Measurements from ENCODE around the gene ERCC5. TPM values are rescaled to one million over a fixed set of nuclear protein-coding genes. Genes with fewer than 3 reads are reported as not detected.

The ERCC5 gene
- total RNA-seq, 4 donors from 2014 or later: 47.1 to 113 (median 85.1) TPM

DNA sequence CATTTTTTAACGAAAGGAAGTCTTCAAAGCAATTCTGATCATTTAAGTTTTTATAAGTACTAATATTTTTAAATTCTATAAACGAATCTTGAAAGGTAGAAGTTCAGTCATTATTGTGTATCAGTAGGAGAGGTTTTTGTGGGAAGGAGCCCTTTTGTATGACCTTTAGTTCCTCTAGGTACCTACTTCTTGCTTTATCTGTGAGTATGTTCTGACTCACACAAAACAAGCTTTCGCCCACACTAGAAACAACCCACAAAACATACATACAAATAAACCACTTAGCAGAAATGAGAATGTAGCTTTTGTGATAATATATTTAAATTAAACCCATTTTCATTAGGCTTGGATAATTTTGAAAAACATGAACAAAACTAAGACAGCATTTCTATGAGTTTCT, 27.8 kb downstream of the ERCC5 start:
- TF ChIP-seq EP300 (IDR thresholded peaks at IDR 0.05) (no peak), POLR2A (IDR thresholded peaks at IDR 0.05) (no peak)
- TF ChIP-seq, protein P1, sequence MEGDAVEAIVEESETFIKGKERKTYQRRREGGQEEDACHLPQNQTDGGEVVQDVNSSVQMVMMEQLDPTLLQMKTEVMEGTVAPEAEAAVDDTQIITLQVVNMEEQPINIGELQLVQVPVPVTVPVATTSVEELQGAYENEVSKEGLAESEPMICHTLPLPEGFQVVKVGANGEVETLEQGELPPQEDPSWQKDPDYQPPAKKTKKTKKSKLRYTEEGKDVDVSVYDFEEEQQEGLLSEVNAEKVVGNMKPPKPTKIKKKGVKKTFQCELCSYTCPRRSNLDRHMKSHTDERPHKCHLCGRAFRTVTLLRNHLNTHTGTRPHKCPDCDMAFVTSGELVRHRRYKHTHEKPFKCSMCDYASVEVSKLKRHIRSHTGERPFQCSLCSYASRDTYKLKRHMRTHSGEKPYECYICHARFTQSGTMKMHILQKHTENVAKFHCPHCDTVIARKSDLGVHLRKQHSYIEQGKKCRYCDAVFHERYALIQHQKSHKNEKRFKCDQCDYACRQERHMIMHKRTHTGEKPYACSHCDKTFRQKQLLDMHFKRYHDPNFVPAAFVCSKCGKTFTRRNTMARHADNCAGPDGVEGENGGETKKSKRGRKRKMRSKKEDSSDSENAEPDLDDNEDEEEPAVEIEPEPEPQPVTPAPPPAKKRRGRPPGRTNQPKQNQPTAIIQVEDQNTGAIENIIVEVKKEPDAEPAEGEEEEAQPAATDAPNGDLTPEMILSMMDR (IDR thresholded peaks at IDR 0.05): no peak
- Histone ChIP-seq H3K27ac (no peak overlapping the region), H3K4me1 (peaks cover 0 to 14% (median 6%) of the 10 kb centered on the region in 4 donors), H3K9me3 (no peaks in the 10 kb centered on the region), H3K4me3 (no peak overlapping the region), H3K36me3 (peaks cover 0 to 67% (median 9%) of the 10 kb centered on the region in 3 donors), H3K27me3 (no peaks in the 10 kb centered on the region)
- WGBS, 2 donors: 60 to 63% methylated on average over 3 of the region's 3 CpGs
- no peak for DNase-seq (ENCODE audit: low spot score in 2 of 2)

DNA sequence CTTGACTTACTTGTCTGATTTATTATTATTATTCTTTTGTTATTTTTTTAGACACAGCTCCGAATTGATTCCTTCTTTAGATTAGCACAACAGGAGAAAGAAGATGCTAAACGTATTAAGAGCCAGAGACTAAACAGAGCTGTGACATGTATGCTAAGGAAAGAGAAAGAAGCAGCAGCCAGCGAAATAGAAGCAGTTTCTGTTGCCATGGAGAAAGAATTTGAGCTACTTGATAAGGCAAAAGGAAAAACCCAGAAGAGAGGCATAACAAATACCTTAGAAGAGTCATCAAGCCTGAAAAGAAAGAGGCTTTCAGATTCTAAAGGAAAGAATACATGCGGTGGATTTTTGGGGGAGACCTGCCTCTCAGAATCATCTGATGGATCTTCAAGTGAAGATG, 29.4 kb downstream of the ERCC5 start:
- no peaks in the 10 kb centered on the region for H3K27me3 ChIP-seq
- no peaks in the 10 kb centered on the region for H3K9me3 ChIP-seq
- H3K4me3 ChIP-seq: no peak overlapping the region
- no peak overlapping the region for H3K27ac ChIP-seq
- TF ChIP-seq EP300 (IDR thresholded peaks at IDR 0.05) (no peak), POLR2A (IDR thresholded peaks at IDR 0.05) (no peak)
- TF ChIP-seq, protein P1 (IDR thresholded peaks at IDR 0.05): no peak
- H3K4me1 ChIP-seq: peaks cover 0 to 11% (median 5%) of the 10 kb centered on the region in 4 donors
- WGBS, 2 donors: 90 to 91% methylated on average over 4 of the region's 4 CpGs
- DNase-seq (ENCODE audit: low spot score in 2 of 2): no peak
- peaks cover 0 to 63% (median 9%) of the 10 kb centered on the region in 3 donors for H3K36me3 ChIP-seq

DNA sequence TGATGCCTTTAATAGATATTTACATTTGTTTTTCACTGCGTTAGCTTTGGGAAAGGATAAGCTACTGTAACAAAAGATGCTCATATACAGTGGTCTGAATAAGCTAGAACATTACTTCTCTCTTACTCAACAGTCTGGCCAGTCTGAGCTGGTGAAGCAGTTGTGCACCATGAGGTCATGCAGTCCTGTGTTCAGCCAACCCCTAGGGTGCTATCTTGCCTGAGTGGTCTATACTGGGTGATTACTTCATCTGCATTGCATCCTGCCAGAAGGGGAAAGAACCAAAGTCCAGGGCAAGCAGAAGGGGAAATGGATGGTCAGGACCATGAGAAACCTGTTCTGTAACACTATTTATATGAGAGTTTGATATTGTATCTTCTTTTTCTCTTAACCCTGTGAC, 31.5 kb downstream of the ERCC5 start:
- Histone ChIP-seq H3K27me3 (no peaks in the 10 kb centered on the region), H3K4me3 (no peak overlapping the region), H3K4me1 (no peaks in the 10 kb centered on the region), H3K9me3 (no peaks in the 10 kb centered on the region), H3K27ac (no peak overlapping the region), H3K36me3 (peaks cover 0 to 61% (median 9%) of the 10 kb centered on the region in 3 donors)
- WGBS, 2 donors: 87 to 100% methylated on average over 1 of the region's 1 CpG
- TF ChIP-seq, protein P1 (IDR thresholded peaks at IDR 0.05): no peak
- TF ChIP-seq POLR2A (IDR thresholded peaks at IDR 0.05): no peak
- no peak for TF ChIP-seq EP300 (IDR thresholded peaks at IDR 0.05)
- DNase-seq (ENCODE audit: low spot score in 2 of 2): no peak

DNA sequence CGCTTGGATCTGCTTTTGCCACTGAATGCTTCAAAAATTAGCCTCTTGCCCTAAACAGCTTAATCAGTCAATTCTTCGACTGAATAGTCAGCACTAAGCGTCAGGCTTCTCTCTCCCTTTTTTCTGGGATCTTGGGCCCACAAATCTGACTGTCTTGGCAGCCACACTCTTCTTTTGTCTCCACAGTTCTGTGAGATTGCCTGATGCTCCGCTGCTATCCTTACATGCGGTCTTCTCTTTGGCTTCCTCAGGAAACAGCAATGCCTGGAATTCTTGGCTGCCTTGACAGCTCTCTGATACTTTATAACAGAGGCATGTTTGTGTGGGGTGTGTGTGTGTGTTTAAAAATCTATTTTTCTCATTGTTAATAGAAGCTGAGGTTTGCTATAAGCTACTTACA, 32.6 kb downstream of the ERCC5 start:
- H3K27ac ChIP-seq: no peak overlapping the region
- no peaks in the 10 kb centered on the region for H3K9me3 ChIP-seq
- peaks cover 0 to 58% (median 9%) of the 10 kb centered on the region in 3 donors for H3K36me3 ChIP-seq
- TF ChIP-seq, protein P1 (IDR thresholded peaks at IDR 0.05): no peak
- TF ChIP-seq POLR2A (IDR thresholded peaks at IDR 0.05): no peak
- no peak for TF ChIP-seq EP300 (IDR thresholded peaks at IDR 0.05)
- no peak overlapping the region for H3K4me3 ChIP-seq
- no peaks in the 10 kb centered on the region for H3K4me1 ChIP-seq
- DNase-seq (ENCODE audit: low spot score in 2 of 2): no peak
- WGBS, 2 donors: 29 to 44% methylated on average over 5 of the region's 5 CpGs
- no peaks in the 10 kb centered on the region for H3K27me3 ChIP-seq

DNA sequence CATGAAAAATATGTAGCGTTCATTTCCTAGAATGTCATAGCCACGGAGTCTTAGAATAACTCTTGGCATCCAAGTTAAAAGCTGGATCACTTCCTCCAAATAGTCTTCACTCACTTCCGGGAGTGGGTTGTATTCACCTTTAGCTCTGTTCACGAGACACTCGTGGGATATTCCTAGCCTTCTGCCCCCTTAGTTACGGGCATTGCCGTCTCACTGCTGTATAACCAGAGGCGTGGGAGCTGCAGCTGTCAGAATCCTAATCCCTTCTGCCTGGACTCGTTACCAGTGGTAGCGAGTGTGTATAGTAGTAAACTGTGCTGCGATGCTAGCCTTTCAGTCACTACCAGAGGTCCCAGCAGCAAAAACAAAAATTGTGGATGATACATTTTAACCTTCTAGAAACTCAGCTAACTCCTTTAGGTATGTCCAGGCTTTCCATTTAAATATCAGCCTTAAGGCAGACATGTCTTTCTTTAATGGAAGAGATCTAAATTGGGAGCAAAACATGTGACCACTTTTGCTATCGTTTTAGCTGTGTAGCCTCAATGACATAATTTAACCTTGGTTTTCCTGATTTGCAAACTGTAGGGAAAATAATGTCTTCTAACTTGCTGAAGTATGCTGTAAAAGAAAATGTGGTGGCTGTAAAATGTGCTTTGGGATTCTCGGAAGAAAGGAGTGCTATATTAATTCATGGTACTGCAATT, 34.1 kb downstream of the ERCC5 start:
- no peaks in the 10 kb centered on the region for H3K27me3 ChIP-seq
- H3K9me3 ChIP-seq: no peaks in the 10 kb centered on the region
- 84 to 85% methylated on average over 13 of the region's 13 CpGs for WGBS, 2 donors
- no peak overlapping the region for H3K27ac ChIP-seq
- H3K36me3 ChIP-seq: peaks cover 0 to 44% (median 5%) of the 10 kb centered on the region in 3 donors
- no peak overlapping the region for H3K4me3 ChIP-seq
- TF ChIP-seq EP300 (IDR thresholded peaks at IDR 0.05) (no peak), POLR2A (IDR thresholded peaks at IDR 0.05) (no peak)
- TF ChIP-seq, protein P1 (IDR thresholded peaks at IDR 0.05): no peak
- no peaks in the 10 kb centered on the region for H3K4me1 ChIP-seq
- no peak for DNase-seq (ENCODE audit: low spot score in 2 of 2)

Measured in tibial nerve (tissue), 4 donors.